Tibial nerve (tissue), 4 donors: ENCODE results near the gene ZCCHC2.

Experiments used
- CTCF ChIP-seq, 5 experiments: fragments of 200-600 bp in 3 of 5; fragments of 450-650 bp in 2 of 5; sonication (generic) in 3 of 5; IDR thresholded peaks; one replicate each; pipeline ENCODE4 v1.5.1; 2016 to 2019; ENCODE audit warnings: antibody characterized with exemption in 5 of 5, mild to moderate bottlenecking in 3 of 5, moderate library complexity in 2 of 5
- EP300 ChIP-seq, 2 donors: sonication (generic); formaldehyde crosslinking; IDR thresholded peaks; one replicate each; pipeline ENCODE4 v1.6.1; 2017; ENCODE audit warnings: antibody characterized with exemption in 2 of 2, mild to moderate bottlenecking in 1 of 2
- POLR2A ChIP-seq, 2 donors: fragments of 450-650 bp; IDR thresholded peaks; one replicate each; pipeline ENCODE4 v1.6.1; 2017; ENCODE audit warnings: antibody characterized with exemption in 2 of 2, mild to moderate bottlenecking in 2 of 2, moderate library complexity in 2 of 2

- no peak for TF ChIP-seq POLR2A (IDR thresholded peaks at IDR 0.05)
- no peak for TF ChIP-seq CTCF (IDR thresholded peaks at IDR 0.05)
- no peak for TF ChIP-seq EP300 (IDR thresholded peaks at IDR 0.05)
Observed at GRCh38 chr18:62510789-62511188, 12.0 kb upstream of the ZCCHC2 start.
